ENCODE data around the gene CXCL3. TPM values are rescaled to one million over a fixed set of nuclear protein-coding genes. Genes with fewer than 3 reads are reported as not detected.
"Not testable (repeated sequence)": the region's sequence is repeated elsewhere in the genome, so short reads cannot be mapped to it uniquely, and the experiment has no call there.

Gene CXCL3
- total RNA-seq, 1 donor from 2014 or later, result 1.4 TPM

- H3K4me1 Mint-ChIP-seq (ENCODE audit: low read depth, unreplicated experiment); H3K4me3 Mint-ChIP-seq (ENCODE audit: unreplicated experiment); H3K27ac Mint-ChIP-seq (ENCODE audit: unreplicated experiment); FAIRE-seq; H3K27ac ChIP-seq (ENCODE audit: low read depth, low read length); DNase-seq (ENCODE audit: low read depth); H3K4me3 ChIP-seq (ENCODE audit: insufficient read depth, low read depth, low read length); H3K36me3 Mint-ChIP-seq (ENCODE audit: low read depth, unreplicated experiment); H3K4me1 ChIP-seq (ENCODE audit: insufficient read depth, low read length); H3K9ac ChIP-seq (ENCODE audit: low read length); H2AFZ ChIP-seq (ENCODE audit: low read depth, low read length); H3K27me3 Mint-ChIP-seq (ENCODE audit: low read depth, unreplicated experiment); H3K9me3 ChIP-seq (ENCODE audit: insufficient read depth, low read depth, low read length); H3K36me3 ChIP-seq (ENCODE audit: insufficient read depth, low read length); H3K79me2 ChIP-seq (ENCODE audit: insufficient read depth, low read length); H3K27me3 ChIP-seq (ENCODE audit: insufficient read depth, low read length); H4K20me1 ChIP-seq (ENCODE audit: insufficient read depth, low read length); H3K9me3 Mint-ChIP-seq (ENCODE audit: unreplicated experiment); H3K4me2 ChIP-seq (ENCODE audit: low read length): not testable (repeated sequence)
Observed at GRCh38 chr4:74079024-74079423, 40.5 kb upstream of the CXCL3 start.

DNA sequence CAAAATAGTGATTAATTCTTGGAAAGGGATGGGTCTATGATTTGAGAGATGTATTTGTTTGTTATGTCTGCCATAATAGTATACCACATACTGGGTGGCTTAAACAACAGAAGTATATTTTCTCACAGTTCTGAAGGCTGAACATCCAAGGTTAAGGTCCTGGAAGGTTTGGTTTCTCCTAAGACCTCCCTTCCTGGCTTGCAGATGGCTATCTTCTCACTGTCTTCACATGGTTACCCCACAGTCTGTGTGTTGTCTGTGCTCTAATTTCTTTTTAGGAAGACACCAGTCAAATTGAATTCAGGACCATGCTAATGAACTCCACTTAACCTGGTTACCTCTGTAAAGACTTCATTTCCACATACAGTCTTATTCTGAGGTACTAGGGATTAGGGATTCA lies 34.9 kb upstream of the CXCL3 start:
- Histone ChIP-seq H3K79me2 (ENCODE audit: insufficient read depth, low read length) (no peaks in the 10 kb centered on the region), H3K27ac (ENCODE audit: low read depth, low read length) (no peak overlapping the region), H3K4me3 (ENCODE audit: insufficient read depth, low read depth, low read length) (no peak overlapping the region), H2AFZ (ENCODE audit: low read depth, low read length) (no peak overlapping the region), H3K9ac (ENCODE audit: low read length) (no peak overlapping the region), H3K36me3 (ENCODE audit: insufficient read depth, low read length) (no peaks in the 10 kb centered on the region), H3K9me3 (ENCODE audit: insufficient read depth, low read depth, low read length) (no peaks in the 10 kb centered on the region), H4K20me1 (ENCODE audit: insufficient read depth, low read length) (no peaks in the 10 kb centered on the region), H3K27me3 (ENCODE audit: insufficient read depth, low read length) (no peaks in the 10 kb centered on the region), H3K4me2 (ENCODE audit: low read length) (no peak overlapping the region), H3K4me1 (ENCODE audit: insufficient read depth, low read length) (no peaks in the 10 kb centered on the region)
- peak overlapping the region; percentile 15 for H3K27ac Mint-ChIP-seq (ENCODE audit: unreplicated experiment)
- H3K9me3 Mint-ChIP-seq (ENCODE audit: unreplicated experiment), result peaks cover 5% of the 10 kb centered on the region
- no peaks in the 10 kb centered on the region for H3K4me1 Mint-ChIP-seq (ENCODE audit: low read depth, unreplicated experiment)
- H3K4me3 Mint-ChIP-seq (ENCODE audit: unreplicated experiment), result no peak overlapping the region
- TF ChIP-seq, protein P1, sequence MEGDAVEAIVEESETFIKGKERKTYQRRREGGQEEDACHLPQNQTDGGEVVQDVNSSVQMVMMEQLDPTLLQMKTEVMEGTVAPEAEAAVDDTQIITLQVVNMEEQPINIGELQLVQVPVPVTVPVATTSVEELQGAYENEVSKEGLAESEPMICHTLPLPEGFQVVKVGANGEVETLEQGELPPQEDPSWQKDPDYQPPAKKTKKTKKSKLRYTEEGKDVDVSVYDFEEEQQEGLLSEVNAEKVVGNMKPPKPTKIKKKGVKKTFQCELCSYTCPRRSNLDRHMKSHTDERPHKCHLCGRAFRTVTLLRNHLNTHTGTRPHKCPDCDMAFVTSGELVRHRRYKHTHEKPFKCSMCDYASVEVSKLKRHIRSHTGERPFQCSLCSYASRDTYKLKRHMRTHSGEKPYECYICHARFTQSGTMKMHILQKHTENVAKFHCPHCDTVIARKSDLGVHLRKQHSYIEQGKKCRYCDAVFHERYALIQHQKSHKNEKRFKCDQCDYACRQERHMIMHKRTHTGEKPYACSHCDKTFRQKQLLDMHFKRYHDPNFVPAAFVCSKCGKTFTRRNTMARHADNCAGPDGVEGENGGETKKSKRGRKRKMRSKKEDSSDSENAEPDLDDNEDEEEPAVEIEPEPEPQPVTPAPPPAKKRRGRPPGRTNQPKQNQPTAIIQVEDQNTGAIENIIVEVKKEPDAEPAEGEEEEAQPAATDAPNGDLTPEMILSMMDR (IDR thresholded peaks at IDR 0.05; ENCODE audit: insufficient read depth, low read depth, low read length), result no peak
- TF ChIP-seq EZH2 (IDR thresholded peaks at IDR 0.05; ENCODE audit: insufficient read depth, low read length), result no peak
- DNase-seq (ENCODE audit: low read depth), result no peak
- no peaks in the 10 kb centered on the region for H3K27me3 Mint-ChIP-seq (ENCODE audit: low read depth, unreplicated experiment)
- no peaks in the 10 kb centered on the region for H3K36me3 Mint-ChIP-seq (ENCODE audit: low read depth, unreplicated experiment)
- no peak for FAIRE-seq

DNA sequence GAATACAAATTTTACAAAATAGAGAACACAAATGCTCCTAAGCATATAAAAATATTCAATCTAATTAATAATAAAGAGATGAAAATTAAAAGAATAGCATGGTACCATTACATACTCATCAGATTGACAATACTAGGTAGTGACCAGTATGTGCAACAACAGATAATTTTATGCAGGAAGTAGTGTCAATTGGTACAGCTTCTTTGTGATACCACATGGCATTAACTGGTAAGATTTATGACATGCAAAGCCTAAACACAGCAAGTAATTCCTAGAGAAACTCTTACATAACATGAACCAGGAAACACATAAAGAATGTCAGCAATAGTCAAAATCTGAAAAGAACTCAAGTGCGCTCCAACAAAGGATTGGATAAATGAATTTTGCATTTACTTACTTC lies 34.2 kb upstream of the CXCL3 start:
- H3K9me3 Mint-ChIP-seq (ENCODE audit: unreplicated experiment), result peaks cover 5% of the 10 kb centered on the region
- Histone ChIP-seq H3K4me3 (ENCODE audit: insufficient read depth, low read depth, low read length) (no peak overlapping the region), H3K79me2 (ENCODE audit: insufficient read depth, low read length) (no peaks in the 10 kb centered on the region), H3K4me2 (ENCODE audit: low read length) (no peak overlapping the region), H3K9me3 (ENCODE audit: insufficient read depth, low read depth, low read length) (no peaks in the 10 kb centered on the region), H3K36me3 (ENCODE audit: insufficient read depth, low read length) (no peaks in the 10 kb centered on the region), H3K27ac (ENCODE audit: low read depth, low read length) (no peak overlapping the region), H4K20me1 (ENCODE audit: insufficient read depth, low read length) (no peaks in the 10 kb centered on the region), H2AFZ (ENCODE audit: low read depth, low read length) (no peak overlapping the region), H3K9ac (ENCODE audit: low read length) (no peak overlapping the region), H3K4me1 (ENCODE audit: insufficient read depth, low read length) (no peaks in the 10 kb centered on the region), H3K27me3 (ENCODE audit: insufficient read depth, low read length) (no peaks in the 10 kb centered on the region)
- no peaks in the 10 kb centered on the region for H3K4me1 Mint-ChIP-seq (ENCODE audit: low read depth, unreplicated experiment)
- no peak for FAIRE-seq
- no peak for DNase-seq (ENCODE audit: low read depth)
- no peak overlapping the region for H3K27ac Mint-ChIP-seq (ENCODE audit: unreplicated experiment)
- H3K36me3 Mint-ChIP-seq (ENCODE audit: low read depth, unreplicated experiment), result no peaks in the 10 kb centered on the region
- H3K27me3 Mint-ChIP-seq (ENCODE audit: low read depth, unreplicated experiment), result no peaks in the 10 kb centered on the region
- H3K4me3 Mint-ChIP-seq (ENCODE audit: unreplicated experiment), result no peak overlapping the region
- TF ChIP-seq EZH2 (IDR thresholded peaks at IDR 0.05; ENCODE audit: insufficient read depth, low read length), result no peak
- TF ChIP-seq, protein P1 (IDR thresholded peaks at IDR 0.05; ENCODE audit: insufficient read depth, low read depth, low read length), result no peak

All from astrocyte (in vitro differentiated cells and primary cell).